SU-DHL-6 (cell line): ENCODE results near the gene NTSR2.

Experiments used
- CTCF ChIP-seq: fragments of 200-600 bp; sonication (generic); IDR thresholded peaks from one replicate; pipeline ENCODE4 v1.5.1; 2017; ENCODE audit warnings: antibody characterized with exemption, mild to moderate bottlenecking, low read length, moderate library complexity; ENCODE audit not compliant: insufficient read depth, poor library complexity, severe bottlenecking
- EZH2phosphoT487 ChIP-seq: fragments of 200-600 bp; sonication (generic), shearing (Covaris generic); conservative IDR thresholded peaks from 2 replicates; pipeline ENCODE4 v1.6.1; 2018; ENCODE audit warnings: mild to moderate bottlenecking, antibody characterized with exemption, low read length, moderate library complexity, mixed read lengths

- no peak for TF ChIP-seq CTCF
- TF ChIP-seq EZH2phosphoT487, result no peak
These were observed 15.0 kb upstream of the NTSR2 start for GRCh38 chr2:11684894-11685460.
